ENCODE measurements around the gene CMKLR1. TPM values are rescaled to one million over a fixed set of nuclear protein-coding genes. Genes with fewer than 3 reads are reported as not detected.

The CMKLR1 gene
- total RNA-seq, 1 experiment from 2014 or later = 0.66 TPM

DNA sequence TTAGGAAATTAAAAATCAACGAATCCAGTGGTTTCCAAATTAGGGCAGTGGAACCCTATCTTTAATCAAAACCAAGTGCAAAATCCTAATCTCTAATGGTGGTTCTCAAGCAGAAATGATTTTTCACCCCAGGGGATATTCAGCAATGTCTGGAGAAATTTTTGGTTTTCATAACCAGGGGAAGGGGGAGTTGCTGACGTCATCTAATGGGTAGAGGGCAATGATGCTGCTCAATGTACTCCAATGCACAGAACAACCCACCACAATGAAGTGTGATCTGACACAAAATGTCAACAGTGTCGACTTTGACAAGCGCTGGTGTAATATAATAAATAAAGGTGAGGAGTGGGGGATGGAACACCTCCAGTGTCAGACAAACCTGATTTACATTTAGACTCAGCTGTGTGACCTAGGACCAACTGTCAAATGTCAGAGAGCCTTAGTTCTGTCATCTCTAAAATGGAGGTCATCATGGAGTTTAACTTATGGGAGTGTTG is 81.5 kb downstream of the CMKLR1 start:
- no peak overlapping the region for H2BK20ac ChIP-seq (ENCODE audit: low read depth, low read length, poor library complexity, severe bottlenecking)
- WGBS (ENCODE audit: extremely low coverage, insufficient read length, low lambda C conversion rate) = no CpG with 5 or more reads among the region's 4 CpGs
- H3K9me3 ChIP-seq (ENCODE audit: control insufficient read depth, low read depth, low read length) = peaks cover 6% of the 10 kb centered on the region
- H3K79me1 ChIP-seq (ENCODE audit: insufficient read depth, low read depth, low read length, poor library complexity, severe bottlenecking) = no peaks in the 10 kb centered on the region
- H3K27me3 Mint-ChIP-seq (ENCODE audit: low read depth) = peaks cover 9% of the 10 kb centered on the region
- no peak overlapping the region for H3K18ac ChIP-seq (ENCODE audit: insufficient read length, low read depth, low read length)
- no peak overlapping the region for H2BK120ac ChIP-seq (ENCODE audit: low read depth, low read length, poor library complexity, severe bottlenecking)
- peaks cover 8 to 28% (median 15%) of the 10 kb centered on the region in 3 experiments for H3K36me3 Mint-ChIP-seq (ENCODE audit: insufficient read depth in 1 of 3, low read depth in 3 of 3)
- H3K27me3 ChIP-seq (ENCODE audit: insufficient read depth, low read length) = no peaks in the 10 kb centered on the region
- no peak overlapping the region for H2AK5ac ChIP-seq (ENCODE audit: insufficient read length, low read length)
- H3K27ac ChIP-seq (ENCODE audit: insufficient read length, low read depth, low read length) = no peak overlapping the region
- H3K9ac ChIP-seq (ENCODE audit: extremely low read depth, insufficient read length, low read length) = no peak overlapping the region
- H3K4me1 Mint-ChIP-seq = peaks cover 21 to 23% of the 10 kb centered on the region in 2 experiments
- H3T11ph ChIP-seq (ENCODE audit: low read length) = no peak overlapping the region
- H4K91ac ChIP-seq (ENCODE audit: insufficient read length, low read depth, low read length) = no peak overlapping the region
- no peaks in the 10 kb centered on the region for H4K20me1 ChIP-seq (ENCODE audit: control insufficient read depth, insufficient read depth, insufficient read length)
- DNase-seq = no peak
- H3K27ac Mint-ChIP-seq = no peak overlapping the region
- H3K4me1 ChIP-seq (ENCODE audit: insufficient read depth, low read length) = peaks cover 7% of the 10 kb centered on the region
- no peaks in the 10 kb centered on the region for H3K23me2 ChIP-seq (ENCODE audit: insufficient read length, low read depth, low read length, poor library complexity, severe bottlenecking)
- no peak overlapping the region for H3K56ac ChIP-seq (ENCODE audit: insufficient read length, low read depth, low read length)
- H2BK15ac ChIP-seq (ENCODE audit: low read depth, low read length) = no peak overlapping the region
- H4K5ac ChIP-seq (ENCODE audit: insufficient read length, low read depth, low read length) = no peak overlapping the region
- H3K4ac ChIP-seq (ENCODE audit: low read depth, low read length) = no peak overlapping the region
- H3K14ac ChIP-seq (ENCODE audit: insufficient read depth, low read length) = no peak overlapping the region
- no peak overlapping the region for H2AFZ ChIP-seq (ENCODE audit: low read length)
- H4K8ac ChIP-seq (replicated peaks; ENCODE audit: insufficient read length, low read depth, low read length) = no peak overlapping the region
- no peak overlapping the region for H3K4me2 ChIP-seq (ENCODE audit: insufficient read depth, insufficient read length, low read length)
- no peaks in the 10 kb centered on the region for H3K79me2 ChIP-seq (ENCODE audit: insufficient read depth, low read length)
- no peak overlapping the region for H2BK12ac ChIP-seq (ENCODE audit: insufficient read length, low read depth, low read length)
- H2BK5ac ChIP-seq (ENCODE audit: insufficient read length, low read length) = no peak overlapping the region
- H3K4me3 Mint-ChIP-seq = no peak overlapping the region
- peaks cover 23 to 35% of the 10 kb centered on the region in 2 experiments for H3K9me3 Mint-ChIP-seq
- H3K23ac ChIP-seq (ENCODE audit: insufficient read length, low read depth, low read length) = no peak overlapping the region
- TF ChIP-seq, protein P1, sequence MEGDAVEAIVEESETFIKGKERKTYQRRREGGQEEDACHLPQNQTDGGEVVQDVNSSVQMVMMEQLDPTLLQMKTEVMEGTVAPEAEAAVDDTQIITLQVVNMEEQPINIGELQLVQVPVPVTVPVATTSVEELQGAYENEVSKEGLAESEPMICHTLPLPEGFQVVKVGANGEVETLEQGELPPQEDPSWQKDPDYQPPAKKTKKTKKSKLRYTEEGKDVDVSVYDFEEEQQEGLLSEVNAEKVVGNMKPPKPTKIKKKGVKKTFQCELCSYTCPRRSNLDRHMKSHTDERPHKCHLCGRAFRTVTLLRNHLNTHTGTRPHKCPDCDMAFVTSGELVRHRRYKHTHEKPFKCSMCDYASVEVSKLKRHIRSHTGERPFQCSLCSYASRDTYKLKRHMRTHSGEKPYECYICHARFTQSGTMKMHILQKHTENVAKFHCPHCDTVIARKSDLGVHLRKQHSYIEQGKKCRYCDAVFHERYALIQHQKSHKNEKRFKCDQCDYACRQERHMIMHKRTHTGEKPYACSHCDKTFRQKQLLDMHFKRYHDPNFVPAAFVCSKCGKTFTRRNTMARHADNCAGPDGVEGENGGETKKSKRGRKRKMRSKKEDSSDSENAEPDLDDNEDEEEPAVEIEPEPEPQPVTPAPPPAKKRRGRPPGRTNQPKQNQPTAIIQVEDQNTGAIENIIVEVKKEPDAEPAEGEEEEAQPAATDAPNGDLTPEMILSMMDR (conservative IDR thresholded peaks at IDR 0.05) = no peak

Data from H9 (cell line).